Tibial artery (tissue), 4 donors: ENCODE measurements around the gene TOM1L1.

Experiments
- DNase-seq, 2 donors: peaks; one replicate each; pipeline ENCODE4 v3.0.0-alpha.2; 2019
- H3K27ac ChIP-seq, 2 donors: fragments of 200-600 bp; sonication (generic) in 1 of 2; 1 replicate in 1 of 2; 2 replicates in 1 of 2; pipeline ENCODE4 v1.5.1; 2018 to 2019; ENCODE audit warnings: mild to moderate bottlenecking in 1 of 2
- H3K27me3 ChIP-seq, 2 donors: fragments of 200-600 bp; sonication (generic) in 1 of 2; one replicate each; pipeline versions ENCODE4 v1.5.1 to v1.6.0; 2016 to 2019
- H3K36me3 ChIP-seq, 3 donors: fragments of 200-600 bp; sonication (generic) in 2 of 3; one replicate each; pipeline ENCODE4 v1.5.1; 2016 to 2019; ENCODE audit warnings: mild to moderate bottlenecking in 2 of 3
- H3K4me1 ChIP-seq, 4 donors: fragments of 200-600 bp; sonication (generic) in 2 of 4; 1 replicate in 3 of 4; 2 replicates in 1 of 4; pipeline ENCODE4 v1.5.1; 2016 to 2019
- H3K4me3 ChIP-seq, 2 donors: fragments of 200-600 bp; sonication (generic) in 1 of 2; 1 replicate in 1 of 2; 2 replicates in 1 of 2; pipeline ENCODE4 v1.5.1; 2018 to 2019; ENCODE audit warnings: mild to moderate bottlenecking in 2 of 2
- H3K9me3 ChIP-seq, 3 donors: fragments of 200-600 bp; sonication (generic) in 1 of 3; one replicate each; pipeline ENCODE4 v1.5.1; 2016 to 2019
- CTCF ChIP-seq, 2 experiments: fragments of 200-600 bp in 1 of 2; fragments of 450-650 bp in 1 of 2; IDR thresholded peaks; one replicate each; pipeline ENCODE4 v1.5.1; 2017 to 2019; ENCODE audit warnings: antibody characterized with exemption in 2 of 2, mild to moderate bottlenecking in 1 of 2, moderate library complexity in 1 of 2
- intact Hi-C: fragments of 100-400 bp; cut with DNase I; formaldehyde crosslinking; loops from one replicate; pipeline ENCODE4 v1.15.0; 2023; ENCODE audit warnings: low total_unique reads

The TOM1L1 gene

DNA sequence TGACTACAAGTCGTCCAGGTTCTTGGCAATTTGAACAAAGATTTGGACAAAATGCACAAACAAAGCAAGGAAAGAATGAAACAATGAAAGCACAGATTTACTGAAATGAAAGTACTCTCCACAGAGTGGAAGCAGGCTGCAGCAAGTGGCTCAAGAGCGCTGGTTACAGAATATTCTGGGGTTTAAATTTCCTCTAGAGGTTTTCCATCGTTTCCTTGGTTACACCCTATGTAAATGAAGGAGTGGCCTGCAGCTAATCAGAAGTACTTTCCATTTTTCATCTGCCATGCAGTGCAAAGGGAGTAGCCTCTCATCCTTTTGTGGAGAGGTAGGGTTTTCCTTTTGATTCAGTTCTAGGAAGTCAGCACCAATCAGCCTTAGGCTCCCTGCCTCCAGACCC lies 79.7 kb downstream of the TOM1L1 start:
- intact Hi-C loops: no loop called here
- Histone ChIP-seq H3K4me3 (no peak overlapping the region), H3K27ac (no peak overlapping the region), H3K27me3 (no peaks in the 10 kb centered on the region), H3K4me1 (peaks cover 0 to 26% (median 13%) of the 10 kb centered on the region in 4 donors), H3K36me3 (no peaks in the 10 kb centered on the region), H3K9me3 (peaks cover 0 to 7% (median 0%) of the 10 kb centered on the region in 3 donors)
- no peak for TF ChIP-seq CTCF (IDR thresholded peaks at IDR 0.05)
- DNase-seq: no peak

GRCh38 chr17:54982399-54982798 lies 81.7 kb downstream of the TOM1L1 start:
- Histone ChIP-seq H3K27me3 (no peaks in the 10 kb centered on the region), H3K27ac (peak overlapping the region; percentile 57 to 59), H3K36me3 (peaks cover 0 to 8% (median 0%) of the 10 kb centered on the region in 3 donors), H3K4me3 (no peak overlapping the region), H3K9me3 (peaks cover 0 to 7% (median 0%) of the 10 kb centered on the region in 3 donors), H3K4me1 (peaks cover 0 to 26% (median 13%) of the 10 kb centered on the region in 4 donors)
- intact Hi-C loops: no loop called here
- peak in 1 of 2 donors; percentile 77 for DNase-seq
- no peak for TF ChIP-seq CTCF (IDR thresholded peaks at IDR 0.05)

DNA sequence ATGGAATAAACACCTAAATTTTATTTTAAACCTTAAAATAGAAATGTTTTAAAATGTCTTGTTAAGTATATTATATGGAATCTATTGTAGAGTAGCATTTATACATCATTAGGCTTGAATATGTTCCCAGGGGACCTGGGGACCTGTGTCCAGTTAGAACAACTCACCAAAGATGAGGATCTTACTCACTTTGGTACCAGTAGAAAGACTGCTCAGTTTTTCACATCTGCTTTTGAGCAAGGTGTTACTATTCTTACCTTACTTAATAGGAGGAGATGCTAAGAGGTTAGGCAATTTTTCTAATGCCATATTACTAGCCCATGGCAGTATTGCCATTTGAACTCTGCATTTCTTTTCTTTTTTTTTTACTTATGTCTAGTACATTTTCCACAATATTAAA lies 82.6 kb downstream of the TOM1L1 start:
- Histone ChIP-seq H3K27me3 (no peaks in the 10 kb centered on the region), H3K27ac (peak overlapping the region; percentile 57 to 58), H3K9me3 (peaks cover 0 to 7% (median 0%) of the 10 kb centered on the region in 3 donors), H3K4me1 (peaks cover 0 to 26% (median 13%) of the 10 kb centered on the region in 4 donors), H3K4me3 (no peak overlapping the region), H3K36me3 (peaks cover 0 to 8% (median 0%) of the 10 kb centered on the region in 3 donors)
- intact Hi-C loops: no loop called here
- DNase-seq: no peak
- TF ChIP-seq CTCF (IDR thresholded peaks at IDR 0.05): no peak

GRCh38 chr17:54985476-54985875 lies 84.8 kb downstream of the TOM1L1 start:
- Histone ChIP-seq H3K9me3 (peaks cover 0 to 3% (median 0%) of the 10 kb centered on the region in 3 donors), H3K27me3 (no peaks in the 10 kb centered on the region), H3K27ac (no peak overlapping the region), H3K4me1 (peaks cover 0 to 26% (median 13%) of the 10 kb centered on the region in 4 donors), H3K4me3 (no peak overlapping the region), H3K36me3 (peaks cover 0 to 8% (median 6%) of the 10 kb centered on the region in 3 donors)
- no peak for TF ChIP-seq CTCF (IDR thresholded peaks at IDR 0.05)
- intact Hi-C loops: no loop called here
- no peak for DNase-seq

- H3K36me3 ChIP-seq: peaks cover 0 to 16% (median 8%) of the 10 kb centered on the region in 3 donors
- intact Hi-C loops: loop anchor here (5.0 to 10.0 kb wide), 2 partner anchors 367 to 525 kb away; partner anchors contain the start of gene SMIM36
- no peak for DNase-seq
- no peak overlapping the region for H3K27ac ChIP-seq
- H3K4me3 ChIP-seq: no peak overlapping the region
- H3K4me1 ChIP-seq: no peaks in the 10 kb centered on the region
- TF ChIP-seq CTCF (IDR thresholded peaks at IDR 0.05): no peak
- H3K27me3 ChIP-seq: no peaks in the 10 kb centered on the region
- no peaks in the 10 kb centered on the region for H3K9me3 ChIP-seq
Observed at GRCh38 chr17:54990118-54990517, 89.5 kb downstream of the TOM1L1 start.
